Sigmoid colon (tissue), 4 donors: ENCODE measurements around the gene LPP.

ENCODE experiments used
- CTCF ChIP-seq, 4 experiments: fragments of 450-650 bp in 3 of 4; fragments of 200-600 bp in 1 of 4; IDR thresholded peaks; one replicate each; pipeline ENCODE4 v1.5.1; 2016 to 2019; ENCODE audit warnings: antibody characterized with exemption in 4 of 4, mild to moderate bottlenecking in 3 of 4, moderate library complexity in 2 of 4
- EP300 ChIP-seq, 4 donors: sonication (generic); formaldehyde crosslinking; IDR thresholded peaks; one replicate each; pipeline ENCODE4 v1.6.1; 2017; ENCODE audit warnings: antibody characterized with exemption in 4 of 4
- POLR2A ChIP-seq, 2 donors: fragments of 450-650 bp; IDR thresholded peaks; one replicate each; pipeline ENCODE4 v1.6.1; 2016; ENCODE audit warnings: antibody characterized with exemption in 2 of 2, mild to moderate bottlenecking in 2 of 2, moderate library complexity in 2 of 2
- POLR2AphosphoS5 ChIP-seq, 4 donors: sonication (generic); formaldehyde crosslinking; IDR thresholded peaks; one replicate each; pipeline ENCODE4 v1.6.1; 2017; ENCODE audit warnings: antibody characterized with exemption in 4 of 4

- no peak for TF ChIP-seq CTCF (IDR thresholded peaks at IDR 0.05)
- no peak for TF ChIP-seq POLR2AphosphoS5 (IDR thresholded peaks at IDR 0.05)
- TF ChIP-seq POLR2A (IDR thresholded peaks at IDR 0.05) = no peak
- no peak for TF ChIP-seq EP300 (IDR thresholded peaks at IDR 0.05)
Measured at GRCh38 chr3:188537606-188538005, 383.6 kb downstream of the LPP start.
